ENCODE measurements around the gene ALG5. TPM values are rescaled to one million over a fixed set of nuclear protein-coding genes. Genes with fewer than 3 reads are reported as not detected.

ALG5 gene
- polyA plus RNA-seq, 1 of the 3 experiments (the other 2 are of a cell fraction), result 24.2 TPM

- TF ChIP-seq MEF2A (IDR thresholded peaks at IDR 0.05; ENCODE audit: borderline replicate concordance, low read depth), result no peak
Observed at GRCh38 chr13:36981156-36981743, 17.9 kb downstream of the ALG5 start (continued).

GRCh38 chr13:36979361-36980050 is 19.6 kb downstream of the ALG5 start:
- Histone ChIP-seq H3K27ac (ENCODE audit: low read depth in 2 of 2, low read length in 1 of 2) (peak overlapping the region in 1 of 2 experiments; percentile 7; a peak in 1 of 4 replicates), H3K27me3 (ENCODE audit: insufficient read depth) (no peaks in the 10 kb centered on the region), H4K20me1 (ENCODE audit: insufficient read depth) (no peaks in the 10 kb centered on the region), H3K4me1 (ENCODE audit: control insufficient read depth in 1 of 2, insufficient read depth in 2 of 2, low read depth in 1 of 2, low read length in 1 of 2) (peaks cover 0 to 7% of the 10 kb centered on the region in 2 experiments; a peak in 1 of 4 replicates), H3K9me2 (no peaks in the 10 kb centered on the region), H3K4me3 (ENCODE audit: low read depth in 2 of 2, low read length in 1 of 2) (no peak overlapping the region), H2AFZ (ENCODE audit: low read depth) (no peak overlapping the region), H3K9me3 (no peaks in the 10 kb centered on the region), H3K36me3 (replicated peaks in 1 of 2; ENCODE audit: control insufficient read depth in 1 of 2, insufficient read depth in 2 of 2, low read length in 1 of 2) (peaks cover 31 to 68% of the 10 kb centered on the region in 2 experiments), H3K9ac (no peak overlapping the region), H3K4me2 (no peak overlapping the region), H3F3A (replicated peaks; ENCODE audit: insufficient read depth) (peaks cover 20% of the 10 kb centered on the region), H3K79me2 (ENCODE audit: insufficient read depth) (peaks cover 5% of the 10 kb centered on the region; the same call in 1 of the 2 replicates)
- ChIA-PET CTCF (interaction anchor here (1.0 to 9.4 kb wide), 6 partner anchors 27 to 560 kb away, joined by 3 to 275 read pairs (median 7); no protein-coding TSS in a partner anchor), POLR2A (no interaction called here)
- no peak for TF ChIP-seq USF2 (IDR thresholded peaks at IDR 0.05; ENCODE audit: borderline replicate concordance, low read depth, low read length)
- no peak for TF ChIP-seq RFX5 (IDR thresholded peaks at IDR 0.05; ENCODE audit: low read length)
- TF ChIP-seq TEAD4 (IDR thresholded peaks at IDR 0.05; ENCODE audit: borderline replicate concordance, insufficient read depth), result no peak
- no peak for TF ChIP-seq YY1 (IDR thresholded peaks at IDR 0.05; ENCODE audit: low read depth)
- TF ChIP-seq IRF3 (IDR thresholded peaks at IDR 0.05; ENCODE audit: low read depth, low read length), result no peak
- TF ChIP-seq NFIC (IDR thresholded peaks at IDR 0.05; ENCODE audit: borderline replicate concordance), result no peak
- TF ChIP-seq CHD2 (IDR thresholded peaks at IDR 0.05; ENCODE audit: low read length, partially characterized antibody), result no peak
- TF ChIP-seq CTCF (IDR thresholded peaks at IDR 0.05), result no peak
- TF ChIP-seq FOXJ3 (CRISPR knock-in tag; IDR thresholded peaks at IDR 0.05), result no peak
- no peak for TF ChIP-seq EP300 (IDR thresholded peaks at IDR 0.05; ENCODE audit: borderline replicate concordance in 1 of 2, low read depth in 1 of 2, low read length in 1 of 2)
- no peak for TF ChIP-seq ELF1 (IDR thresholded peaks at IDR 0.05)
- TF ChIP-seq REST (IDR thresholded peaks at IDR 0.05; ENCODE audit: low read depth, low read length), result no peak
- TF ChIP-seq JUND (IDR thresholded peaks at IDR 0.05), result no peak
- no peak for TF ChIP-seq FOSL2 (IDR thresholded peaks at IDR 0.05; ENCODE audit: borderline replicate concordance, low read depth)
- TF ChIP-seq MEF2A (IDR thresholded peaks at IDR 0.05; ENCODE audit: borderline replicate concordance, low read depth), result no peak
- no peak for TF ChIP-seq FOXM1 (IDR thresholded peaks at IDR 0.05; ENCODE audit: low read depth)
- no peak for TF ChIP-seq USF1 (IDR thresholded peaks at IDR 0.05; ENCODE audit: borderline replicate concordance, low read depth)
- no peak for TF ChIP-seq POLR2AphosphoS5 (IDR thresholded peaks at IDR 0.05; ENCODE audit: low read depth, low read length)
- WGBS (ENCODE audit: low lambda C conversion rate), result 74% methylated on average over 7 of the region's 7 CpGs
- no peak for DNase-seq

Data from SK-N-SH (cell line).